Activated gamma-delta T cell (primary cell): ENCODE data around the gene PCDHGA12.
"Not testable (repeated sequence)": the region's sequence is repeated elsewhere in the genome, so short reads cannot be mapped to it uniquely, and the experiment has no call there.

Experiments used
- DNase-seq: peaks from one replicate; lab custom pipeline; 2025; lab: John Stamatoyannopoulos, UW
- total RNA-seq, 2 donors: gene quantifications; one replicate each; lab custom pipeline; 2026; lab: John Stamatoyannopoulos, UW

Gene PCDHGA12
- total RNA-seq: 0 to 0.09 reads per million in 2 donors

DNA sequence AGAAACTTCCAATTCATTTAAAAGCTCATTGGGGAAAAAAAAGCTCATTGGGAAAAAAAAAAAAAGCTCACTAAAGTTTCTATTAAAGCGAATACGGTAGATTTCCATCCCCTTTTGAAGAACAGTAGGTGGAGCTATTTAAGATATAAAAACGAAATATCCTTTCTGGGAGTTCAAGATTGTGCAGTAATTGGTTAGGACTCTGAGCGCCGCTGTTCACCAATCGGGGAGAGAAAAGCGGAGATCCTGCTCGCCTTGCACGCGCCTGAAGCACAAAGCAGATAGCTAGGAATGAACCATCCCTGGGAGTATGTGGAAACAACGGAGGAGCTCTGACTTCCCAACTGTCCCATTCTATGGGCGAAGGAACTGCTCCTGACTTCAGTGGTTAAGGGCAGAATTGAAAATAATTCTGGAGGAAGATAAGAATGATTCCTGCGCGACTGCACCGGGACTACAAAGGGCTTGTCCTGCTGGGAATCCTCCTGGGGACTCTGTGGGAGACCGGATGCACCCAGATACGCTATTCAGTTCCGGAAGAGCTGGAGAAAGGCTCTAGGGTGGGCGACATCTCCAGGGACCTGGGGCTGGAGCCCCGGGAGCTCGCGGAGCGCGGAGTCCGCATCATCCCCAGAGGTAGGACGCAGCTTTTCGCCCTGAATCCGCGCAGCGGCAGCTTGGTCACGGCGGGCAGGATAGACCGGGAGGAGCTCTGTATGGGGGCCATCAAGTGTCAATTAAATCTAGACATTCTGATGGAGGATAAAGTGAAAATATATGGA lies at the start of gene PCDHGA12:
PCDHGA12 (plus strand) TSS at position 176 of the 782 bp plus-strand sequence; CDS start at position 429, 253 bp downstream.
- no peak for DNase-seq

DNA sequence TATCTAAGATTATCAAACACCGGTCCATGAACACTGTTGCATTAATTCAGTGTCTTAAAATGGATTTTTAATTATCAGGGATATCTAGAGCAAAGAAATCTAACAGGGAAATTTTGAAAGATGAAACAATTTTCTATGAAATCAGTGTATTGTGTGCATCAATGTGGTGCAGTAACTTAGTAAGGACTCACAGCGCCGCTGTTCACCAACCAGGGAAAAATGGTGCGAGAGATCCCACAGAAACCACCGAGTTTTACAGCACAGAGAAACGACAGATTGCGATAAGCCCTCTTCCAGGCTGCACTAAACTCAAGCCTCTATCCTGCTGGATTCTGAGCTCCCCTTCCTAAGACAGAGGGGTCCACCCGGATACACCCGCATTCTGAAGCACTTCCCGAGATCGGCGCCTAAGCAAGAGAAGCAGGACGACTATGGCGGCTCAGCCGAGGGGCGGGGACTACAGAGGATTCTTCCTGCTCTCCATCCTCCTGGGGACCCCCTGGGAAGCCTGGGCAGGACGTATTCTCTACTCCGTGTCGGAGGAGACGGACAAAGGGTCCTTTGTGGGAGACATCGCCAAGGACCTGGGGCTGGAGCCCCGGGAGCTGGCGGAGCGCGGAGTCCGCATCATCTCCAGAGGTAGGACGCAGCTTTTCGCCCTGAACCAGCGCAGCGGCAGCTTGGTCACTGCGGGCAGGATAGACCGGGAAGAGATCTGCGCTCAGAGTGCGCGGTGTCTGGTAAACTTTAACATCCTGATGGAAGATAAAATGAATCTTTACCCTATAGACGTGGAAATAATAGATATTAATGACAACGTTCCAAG lies 47.6 kb upstream of the PCDHGA12 start, which contains the start of gene PCDHGA7:
PCDHGA7 (plus strand) TSS at position 274 of the 826 bp plus-strand sequence; CDS start at position 432, 158 bp downstream.
- DNase-seq: no peak

DNA sequence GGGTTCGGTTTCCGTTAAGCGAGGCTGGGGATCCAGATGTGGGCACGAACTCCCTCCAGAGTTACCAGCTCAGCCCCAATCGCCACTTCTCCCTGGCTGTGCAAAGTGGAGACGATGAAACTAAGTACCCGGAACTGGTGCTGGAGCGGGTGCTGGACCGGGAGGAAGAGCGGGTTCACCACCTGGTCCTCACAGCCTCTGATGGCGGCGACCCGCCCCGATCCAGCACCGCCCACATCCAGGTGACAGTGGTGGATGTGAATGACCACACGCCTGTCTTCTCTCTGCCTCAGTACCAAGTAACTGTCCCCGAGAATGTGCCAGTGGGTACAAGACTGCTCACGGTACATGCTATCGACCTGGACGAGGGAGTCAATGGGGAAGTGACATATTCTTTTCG lies 47.0 kb upstream of the PCDHGA12 start:
- DNase-seq: no peak

DNA sequence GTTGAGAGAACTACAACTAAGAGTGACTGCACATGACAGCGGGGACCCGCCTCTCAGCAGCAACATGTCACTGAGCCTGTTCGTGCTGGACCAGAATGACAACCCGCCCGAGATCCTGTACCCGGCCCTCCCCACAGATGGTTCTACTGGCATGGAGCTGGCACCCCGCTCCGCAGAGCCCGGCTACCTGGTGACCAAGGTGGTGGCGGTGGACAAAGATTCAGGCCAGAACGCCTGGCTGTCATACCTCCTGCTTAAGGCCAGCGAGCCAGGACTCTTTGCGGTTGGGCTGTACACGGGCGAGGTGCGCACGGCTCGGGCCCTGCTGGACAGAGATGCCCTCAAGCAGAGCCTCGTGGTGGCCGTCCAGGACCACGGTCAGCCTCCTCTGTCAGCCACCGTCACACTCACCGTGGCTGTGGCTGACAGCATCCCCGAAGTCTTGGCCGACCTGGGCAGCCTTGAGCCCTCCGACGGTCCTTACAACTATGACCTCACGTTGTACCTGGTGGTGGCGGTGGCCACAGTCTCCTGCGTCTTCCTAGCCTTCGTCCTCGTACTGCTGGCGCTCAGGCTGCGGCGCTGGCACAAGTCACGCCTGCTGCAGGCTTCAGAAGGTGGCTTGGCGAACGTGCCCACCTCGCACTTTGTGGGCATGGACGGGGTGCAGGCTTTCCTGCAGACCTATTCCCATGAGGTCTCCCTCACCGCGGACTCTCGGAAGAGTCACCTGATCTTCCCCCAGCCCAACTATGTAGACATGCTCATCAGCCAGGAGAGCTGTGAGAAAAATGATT lies 45.6 kb upstream of the PCDHGA12 start:
- no peak for DNase-seq

DNA sequence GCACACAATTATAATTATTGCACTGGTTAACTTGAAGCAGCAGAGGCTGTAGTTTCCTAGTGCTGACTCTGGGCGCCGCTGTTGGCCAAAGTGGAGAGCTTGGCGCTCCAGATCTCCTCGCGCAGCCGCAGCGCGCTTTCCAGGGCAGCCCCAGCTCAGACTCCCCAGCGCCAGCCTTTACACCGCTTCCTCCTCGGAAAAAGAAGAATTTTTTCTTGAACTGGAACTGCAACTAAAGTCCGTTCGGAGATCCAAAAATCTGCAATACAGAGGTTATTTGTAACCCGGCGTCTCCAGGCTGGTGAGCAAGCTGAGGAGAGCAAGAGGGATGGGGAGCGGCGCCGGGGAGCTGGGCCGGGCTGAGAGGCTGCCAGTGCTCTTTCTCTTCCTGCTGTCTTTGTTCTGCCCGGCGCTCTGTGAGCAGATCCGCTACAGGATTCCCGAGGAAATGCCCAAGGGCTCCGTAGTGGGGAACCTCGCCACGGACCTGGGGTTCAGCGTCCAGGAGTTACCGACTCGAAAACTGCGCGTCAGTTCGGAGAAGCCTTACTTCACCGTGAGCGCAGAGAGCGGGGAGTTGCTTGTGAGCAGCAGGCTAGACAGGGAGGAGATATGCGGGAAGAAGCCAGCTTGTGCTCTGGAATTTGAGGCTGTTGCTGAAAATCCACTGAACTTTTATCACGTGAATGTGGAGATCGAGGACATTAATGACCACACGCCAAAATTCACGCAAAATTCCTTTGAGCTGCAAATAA lies 42.6 kb upstream of the PCDHGA12 start, which contains the start of gene PCDHGB4:
PCDHGB4 (plus strand) TSS at position 142 of the 755 bp plus-strand sequence; CDS start at position 329, 187 bp downstream.
- DNase-seq: not testable (repeated sequence)

- no peak for DNase-seq
Measured at GRCh38 chr5:141388661-141389060, 41.6 kb upstream of the PCDHGA12 start.

DNA sequence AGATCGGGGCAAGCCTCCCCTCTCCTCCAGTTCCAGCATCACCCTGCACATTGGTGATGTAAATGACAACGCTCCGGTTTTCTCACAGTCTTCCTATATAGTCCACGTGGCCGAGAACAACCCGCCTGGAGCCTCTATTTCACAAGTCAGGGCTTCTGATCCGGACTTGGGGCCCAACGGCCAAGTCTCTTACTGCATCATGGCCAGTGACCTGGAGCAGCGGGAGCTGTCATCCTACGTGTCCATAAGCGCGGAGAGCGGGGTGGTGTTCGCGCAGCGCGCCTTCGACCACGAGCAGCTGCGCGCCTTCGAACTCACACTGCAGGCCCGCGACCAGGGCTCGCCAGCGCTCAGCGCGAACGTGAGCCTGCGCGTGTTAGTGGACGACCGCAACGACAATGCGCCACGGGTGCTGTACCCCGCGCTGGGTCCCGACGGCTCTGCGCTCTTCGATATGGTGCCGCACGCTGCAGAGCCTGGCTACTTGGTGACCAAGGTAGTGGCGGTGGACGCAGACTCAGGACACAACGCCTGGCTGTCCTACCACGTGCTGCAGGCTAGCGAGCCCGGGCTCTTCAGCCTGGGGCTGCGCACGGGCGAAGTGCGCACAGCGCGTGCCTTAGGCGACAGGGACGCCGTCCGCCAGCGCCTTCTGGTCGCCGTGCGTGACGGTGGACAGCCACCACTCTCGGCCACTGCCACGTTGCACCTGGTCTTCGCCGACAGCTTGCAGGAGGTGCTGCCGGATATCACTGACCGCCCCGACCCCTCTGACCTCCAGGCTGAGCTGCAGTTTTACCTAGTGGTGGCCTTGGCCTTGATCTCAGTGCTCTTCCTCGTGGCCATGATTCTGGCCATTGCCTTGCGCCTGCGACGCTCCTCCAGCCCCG lies 40.9 kb upstream of the PCDHGA12 start:
- no peak for DNase-seq

- DNase-seq: no peak
Measured at GRCh38 chr5:141392429-141393198, 37.7 kb upstream of the PCDHGA12 start, which contains the start of gene PCDHGA8. Gene PCDHGA8, plus strand, starts transcription at chr5:141392633. Its CDS starts 181 bp downstream, at chr5:141392814.

GRCh38 chr5:141393267-141393666 lies 37.0 kb upstream of the PCDHGA12 start:
- DNase-seq: no peak

GRCh38 chr5:141394401-141395187 lies 35.7 kb upstream of the PCDHGA12 start:
- not testable (repeated sequence) for DNase-seq

- not testable (repeated sequence) for DNase-seq
Measured at GRCh38 chr5:141397756-141398551, 32.4 kb upstream of the PCDHGA12 start, which contains the start of gene PCDHGB5. Gene PCDHGB5, plus strand, starts transcription at chr5:141397947. Its CDS starts 181 bp downstream, at chr5:141398128.

DNA sequence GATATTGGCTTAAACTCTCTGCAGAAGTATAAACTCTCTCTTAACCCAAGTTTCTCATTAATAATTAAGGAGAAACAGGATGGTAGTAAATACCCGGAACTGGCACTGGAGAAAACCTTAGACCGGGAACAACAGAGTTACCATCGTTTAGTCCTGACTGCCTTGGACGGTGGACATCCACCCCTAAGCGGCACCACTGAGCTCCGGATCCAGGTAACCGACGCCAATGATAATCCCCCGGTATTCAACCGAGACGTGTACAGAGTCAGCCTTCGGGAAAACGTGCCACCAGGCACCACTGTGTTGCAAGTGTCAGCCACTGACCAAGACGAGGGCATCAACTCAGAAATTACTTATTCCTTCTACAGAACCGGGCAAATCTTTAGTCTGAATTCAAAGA lies 31.7 kb upstream of the PCDHGA12 start:
- DNase-seq: no peak

DNA sequence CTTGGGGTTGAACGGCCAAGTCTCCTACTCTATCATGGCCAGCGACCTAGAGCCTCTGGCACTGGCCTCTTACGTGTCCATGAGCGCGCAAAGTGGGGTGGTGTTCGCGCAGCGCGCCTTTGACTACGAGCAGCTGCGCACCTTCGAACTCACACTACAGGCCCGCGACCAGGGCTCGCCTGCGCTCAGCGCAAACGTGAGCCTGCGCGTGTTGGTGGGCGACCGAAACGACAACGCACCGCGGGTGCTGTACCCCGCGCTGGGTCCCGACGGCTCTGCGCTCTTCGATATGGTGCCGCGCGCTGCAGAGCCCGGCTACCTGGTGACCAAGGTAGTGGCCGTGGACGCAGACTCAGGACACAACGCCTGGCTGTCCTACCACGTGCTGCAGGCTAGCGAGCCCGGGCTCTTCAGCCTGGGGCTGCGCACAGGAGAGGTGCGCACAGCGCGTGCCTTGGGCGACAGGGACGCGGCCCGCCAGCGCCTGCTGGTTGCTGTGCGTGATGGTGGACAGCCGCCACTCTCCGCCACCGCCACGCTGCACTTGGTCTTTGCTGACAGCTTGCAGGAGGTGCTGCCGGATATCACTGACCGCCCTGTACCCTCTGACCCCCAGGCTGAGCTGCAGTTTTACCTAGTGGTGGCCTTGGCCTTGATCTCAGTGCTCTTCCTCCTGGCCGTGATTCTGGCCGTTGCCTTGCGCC lies 30.6 kb upstream of the PCDHGA12 start:
- DNase-seq: no peak

DNA sequence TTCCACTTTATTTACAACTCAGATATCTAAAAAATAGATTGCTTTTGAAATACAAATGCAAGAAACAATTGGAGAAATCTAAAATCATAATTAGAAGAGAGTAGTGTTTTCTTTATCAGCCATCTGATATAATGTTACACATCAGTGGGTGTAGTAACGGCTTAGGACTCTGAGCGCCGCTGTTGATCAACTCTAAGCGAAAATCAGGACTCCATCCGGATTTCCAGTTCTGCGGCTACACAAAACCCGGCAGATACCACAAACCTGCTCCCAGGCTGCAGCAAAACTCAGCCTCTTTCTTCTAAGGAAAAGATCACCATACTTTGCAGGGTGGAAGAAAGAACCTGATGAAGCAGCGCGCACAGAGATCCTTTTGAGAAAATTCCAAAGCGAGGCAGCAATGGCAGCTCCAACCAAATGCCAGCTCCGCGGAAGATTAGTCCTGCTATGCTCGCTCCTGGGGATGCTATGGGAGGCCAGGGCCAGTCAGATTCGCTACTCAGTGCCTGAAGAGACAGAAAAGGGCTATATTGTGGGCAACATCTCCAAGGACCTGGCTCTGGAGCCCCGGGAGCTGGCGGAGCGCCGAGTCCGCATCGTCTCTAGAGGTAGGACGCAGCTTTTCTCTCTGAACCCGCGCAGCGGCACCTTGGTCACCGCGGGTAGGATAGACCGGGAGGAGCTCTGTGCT lies 27.6 kb upstream of the PCDHGA12 start, which contains the start of gene PCDHGA9:
PCDHGA9 (plus strand) TSS at position 226 of the 691 bp plus-strand sequence; CDS start at position 401, 175 bp downstream.
- DNase-seq: no peak

GRCh38 chr5:141403387-141403786 lies 26.9 kb upstream of the PCDHGA12 start:
- no peak for DNase-seq
